ENCODE measurements around the gene CD44. TPM values are rescaled to one million over a fixed set of nuclear protein-coding genes. Genes with fewer than 3 reads are reported as not detected.

Gene CD44
- total RNA-seq, 1 experiment from 2014 or later: 61.4 TPM

- ChIA-PET POLR2A (no interaction called here), CTCF (no interaction called here)
- Mint-ChIP-seq H3K9me3 (ENCODE audit: unreplicated experiment) (no peaks in the 10 kb centered on the region), H3K36me3 (ENCODE audit: insufficient read depth, unreplicated experiment) (no peaks in the 10 kb centered on the region), H3K4me1 (ENCODE audit: low read depth, unreplicated experiment) (peaks cover 29% of the 10 kb centered on the region), H3K27ac (ENCODE audit: unreplicated experiment) (no peak overlapping the region), H3K27me3 (ENCODE audit: insufficient read depth, unreplicated experiment) (no peaks in the 10 kb centered on the region), H3K4me3 (ENCODE audit: unreplicated experiment) (no peak overlapping the region)
- intact Hi-C loops (cut with micrococcal nuclease; ENCODE audit: unreplicated experiment): no loop called here
- TF ChIP-seq CTCF (IDR thresholded peaks at IDR 0.05; ENCODE audit: insufficient read depth in 1 of 2, low read depth in 1 of 2, low read length in 1 of 2, severe bottlenecking in 1 of 2, unreplicated experiment in 1 of 2): no peak
- Histone ChIP-seq H3K4me1 (peaks cover 36% of the 10 kb centered on the region), H3K36me3 (ENCODE audit: control insufficient read depth, insufficient read depth, low read length) (no peaks in the 10 kb centered on the region), H3K4me3 (ENCODE audit: low read depth, low read length) (no peak overlapping the region), H3K27me3 (replicated peaks; ENCODE audit: control insufficient read depth, insufficient read depth, low read length) (no peaks in the 10 kb centered on the region), H3K9me3 (no peaks in the 10 kb centered on the region)
- DNase-seq: no peak
- no TSS peak for BruUV-seq (replicated peaks)
Observed at GRCh38 chr11:35155677-35156076, 16.7 kb downstream of the CD44 start.

- no peaks in the 10 kb centered on the region for H3K36me3 ChIP-seq (ENCODE audit: control insufficient read depth, insufficient read depth, low read length)
- CTCF ChIA-PET: no interaction called here
- intact Hi-C loops (cut with micrococcal nuclease; ENCODE audit: unreplicated experiment): no loop called here
- H3K4me3 Mint-ChIP-seq (ENCODE audit: unreplicated experiment): no peak overlapping the region
- no peaks in the 10 kb centered on the region for H3K9me3 ChIP-seq
- DNase-seq: no peak
- no peaks in the 10 kb centered on the region for H3K27me3 ChIP-seq (replicated peaks; ENCODE audit: control insufficient read depth, insufficient read depth, low read length)
- no peak overlapping the region for H3K4me3 ChIP-seq (ENCODE audit: low read depth, low read length)
- no TSS peak for BruUV-seq (replicated peaks)
- POLR2A ChIA-PET: no interaction called here
- no peak overlapping the region for H3K27ac Mint-ChIP-seq (ENCODE audit: unreplicated experiment)
- H3K4me1 Mint-ChIP-seq (ENCODE audit: low read depth, unreplicated experiment): peaks cover 6% of the 10 kb centered on the region
- H3K36me3 Mint-ChIP-seq (ENCODE audit: insufficient read depth, unreplicated experiment): no peaks in the 10 kb centered on the region
- TF ChIP-seq CTCF (IDR thresholded peaks at IDR 0.05; ENCODE audit: insufficient read depth in 1 of 2, low read depth in 1 of 2, low read length in 1 of 2, severe bottlenecking in 1 of 2, unreplicated experiment in 1 of 2): no peak
- no peaks in the 10 kb centered on the region for H3K9me3 Mint-ChIP-seq (ENCODE audit: unreplicated experiment)
- peaks cover 17% of the 10 kb centered on the region for H3K4me1 ChIP-seq
- no peaks in the 10 kb centered on the region for H3K27me3 Mint-ChIP-seq (ENCODE audit: insufficient read depth, unreplicated experiment)
Observed at GRCh38 chr11:35157814-35158700, 19.1 kb downstream of the CD44 start.

- TF ChIP-seq CTCF (IDR thresholded peaks at IDR 0.05; ENCODE audit: insufficient read depth in 1 of 2, low read depth in 1 of 2, low read length in 1 of 2, severe bottlenecking in 1 of 2, unreplicated experiment in 1 of 2): no peak
- no peaks in the 10 kb centered on the region for H3K36me3 ChIP-seq (ENCODE audit: control insufficient read depth, insufficient read depth, low read length)
- Mint-ChIP-seq H3K27ac (ENCODE audit: unreplicated experiment) (no peak overlapping the region), H3K36me3 (ENCODE audit: insufficient read depth, unreplicated experiment) (no peaks in the 10 kb centered on the region), H3K4me1 (ENCODE audit: low read depth, unreplicated experiment) (no peaks in the 10 kb centered on the region), H3K4me3 (ENCODE audit: unreplicated experiment) (no peak overlapping the region), H3K27me3 (ENCODE audit: insufficient read depth, unreplicated experiment) (no peaks in the 10 kb centered on the region), H3K9me3 (ENCODE audit: unreplicated experiment) (no peaks in the 10 kb centered on the region)
- no peak overlapping the region for H3K4me3 ChIP-seq (ENCODE audit: low read depth, low read length)
- no peak for DNase-seq
- intact Hi-C loops (cut with micrococcal nuclease; ENCODE audit: unreplicated experiment): no loop called here
- H3K4me1 ChIP-seq: peaks cover 10% of the 10 kb centered on the region; the same call in 1 of the 2 replicates
- BruUV-seq (replicated peaks): no TSS peak
- POLR2A ChIA-PET: no interaction called here
- CTCF ChIA-PET: no interaction called here
- no peaks in the 10 kb centered on the region for H3K9me3 ChIP-seq
- H3K27me3 ChIP-seq (replicated peaks; ENCODE audit: control insufficient read depth, insufficient read depth, low read length): no peaks in the 10 kb centered on the region
Observed at GRCh38 chr11:35158701-35159510, 19.9 kb downstream of the CD44 start.

Measured in Caco-2 (cell line).